NCI-H2107 (cell line): Measurements from ENCODE around the gene SPDYE6.
"Not testable (repeated sequence)": the region's sequence is repeated elsewhere in the genome, so short reads cannot be mapped to it uniquely, and the experiment has no call there.

ENCODE experiments used
- DNase-seq: peaks from one replicate; lab custom pipeline; 2025; lab: John Stamatoyannopoulos, UW

Gene SPDYE6, protein sequence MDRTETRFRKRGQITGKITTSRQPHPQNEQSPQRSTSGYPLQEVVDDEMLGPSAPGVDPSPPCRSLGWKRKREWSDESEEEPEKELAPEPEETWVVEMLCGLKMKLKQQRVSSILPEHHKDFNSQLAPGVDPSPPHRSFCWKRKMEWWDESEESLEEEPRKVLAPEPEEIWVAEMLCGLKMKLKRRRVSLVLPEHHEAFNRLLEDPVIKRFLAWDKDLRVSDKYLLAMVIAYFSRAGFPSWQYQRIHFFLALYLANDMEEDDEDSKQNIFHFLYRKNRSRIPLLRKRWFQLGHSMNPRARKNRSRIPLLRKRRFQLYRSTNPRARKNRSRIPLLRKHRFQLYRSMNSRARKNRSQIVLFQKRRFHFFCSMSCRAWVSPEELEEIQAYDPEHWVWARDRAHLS

DNA sequence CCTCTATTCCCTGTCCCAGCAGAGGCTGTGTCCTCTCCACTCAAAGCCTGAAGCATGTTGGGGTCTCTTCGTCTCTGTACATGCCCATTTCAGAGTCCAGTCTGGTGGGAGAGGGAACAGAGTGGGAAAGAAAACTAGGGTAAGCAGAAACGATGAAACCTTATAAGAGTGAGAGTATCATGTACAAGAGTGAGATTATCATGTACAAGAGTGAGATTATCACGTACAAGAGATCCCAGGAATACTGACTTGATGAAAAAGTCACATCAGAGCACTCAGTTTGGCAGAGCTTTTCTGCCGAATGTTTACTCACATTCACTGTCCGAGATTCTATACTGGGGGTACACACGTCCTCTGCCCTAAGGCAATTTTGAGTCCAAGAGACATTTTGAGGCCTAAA is at the start of gene SPDYE6:
Gene SPDYE6, minus strand, starts transcription at position 101 of the 400 bp plus-strand sequence. CDS start 421 bp downstream, outside the sequence.
- DNase-seq = not testable (repeated sequence)

DNA sequence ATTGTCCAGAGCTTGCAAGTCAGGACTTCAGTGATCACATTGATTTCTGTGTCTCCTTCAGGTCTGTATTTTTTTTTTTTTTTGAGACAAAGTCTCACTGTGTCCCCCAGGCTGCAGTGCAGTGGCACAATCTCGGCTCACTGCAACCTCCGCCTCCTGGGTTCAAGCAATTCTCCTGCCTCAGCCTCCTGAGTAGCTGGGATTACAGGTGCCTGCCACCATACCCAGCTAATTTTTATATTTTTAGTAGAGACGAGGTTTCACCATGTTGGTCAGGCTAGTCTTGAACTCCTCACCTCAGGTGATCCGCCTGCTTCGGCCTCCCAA is 48.6 kb upstream of the SPDYE6 start:
- not testable (repeated sequence) for DNase-seq

DNA sequence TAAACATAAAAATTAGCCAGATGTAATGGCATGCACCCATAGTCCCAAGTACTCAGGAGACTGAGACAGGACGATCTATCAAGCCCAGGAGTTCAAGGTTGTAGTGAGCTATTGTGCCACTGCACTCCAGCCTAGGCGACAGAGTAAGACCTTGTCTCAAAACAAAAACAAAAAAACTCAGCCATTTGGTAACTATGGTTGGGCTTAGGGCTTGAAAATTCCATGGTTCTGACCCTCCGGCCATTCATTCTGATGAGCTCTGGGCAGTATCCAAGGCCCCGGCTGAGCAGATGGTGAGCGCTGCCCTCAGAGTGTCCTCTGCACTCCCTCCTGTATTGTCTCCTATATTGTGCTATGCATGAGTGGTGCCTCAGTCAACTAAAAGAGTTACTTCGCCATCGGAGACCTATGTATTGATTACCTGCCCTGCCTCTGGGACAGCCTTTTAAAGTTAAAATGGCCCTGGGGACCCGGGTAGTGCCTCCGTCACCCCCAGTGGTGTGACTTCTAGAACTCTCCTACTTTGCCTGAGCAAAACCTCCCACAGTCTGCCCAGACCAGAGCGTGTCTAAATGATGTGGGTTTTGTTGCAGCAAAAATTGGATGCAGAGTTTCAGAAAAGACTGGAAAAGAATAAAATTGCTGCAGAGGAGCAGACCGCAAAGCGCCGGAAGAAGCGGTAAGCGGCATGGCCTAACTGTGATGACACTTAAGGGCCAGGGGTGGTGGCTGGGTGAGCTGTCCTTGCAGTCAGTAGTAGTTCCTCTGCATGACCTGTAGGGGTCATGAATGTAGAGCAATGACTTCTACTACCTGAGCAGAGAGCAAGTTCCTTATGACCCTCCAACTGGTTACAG is 48.0 kb upstream of the SPDYE6 start:
- DNase-seq = peak; percentile 49

DNA sequence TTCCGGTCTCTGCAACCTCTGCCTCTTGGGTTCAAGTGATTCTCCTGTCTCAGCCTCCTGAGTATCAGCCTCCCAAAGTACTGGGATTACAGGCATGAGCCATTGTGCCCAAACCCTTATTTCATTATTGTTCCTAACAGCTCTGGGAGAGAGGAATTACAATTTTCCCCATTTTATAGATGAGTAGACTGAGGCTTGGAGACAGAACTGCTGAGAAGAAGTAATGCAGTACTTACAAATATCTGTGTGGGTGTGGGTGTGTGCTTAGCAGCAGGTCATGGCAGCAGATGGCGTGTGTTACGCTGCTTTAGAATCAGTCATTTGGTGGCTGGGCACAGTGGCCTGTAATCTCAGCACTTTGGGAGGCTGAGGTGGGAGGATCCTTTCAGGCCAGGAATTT is 47.3 kb upstream of the SPDYE6 start:
- no peak for DNase-seq

DNA sequence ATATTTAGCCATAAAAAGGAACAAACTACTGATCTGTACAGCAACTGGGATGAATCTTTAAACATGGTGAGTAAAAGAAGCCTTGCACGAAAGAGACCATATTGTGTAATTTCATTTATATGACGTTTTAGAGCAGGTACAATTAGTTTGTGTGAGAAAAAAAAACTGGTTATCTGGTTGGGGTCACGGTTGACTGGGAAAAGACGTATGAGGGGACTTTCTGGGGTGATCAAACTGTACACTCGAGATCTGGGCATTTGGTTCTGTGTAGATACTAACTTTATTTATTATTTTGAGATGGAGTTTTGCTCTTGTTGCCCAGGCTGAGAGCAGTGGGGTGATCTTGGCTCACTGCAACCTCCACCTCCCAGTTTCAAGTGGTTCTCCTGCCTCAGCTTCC is 44.1 kb upstream of the SPDYE6 start:
- DNase-seq = no peak

GRCh38 chr7:102398543-102398942 is 42.3 kb upstream of the SPDYE6 start:
- no peak for DNase-seq

DNA sequence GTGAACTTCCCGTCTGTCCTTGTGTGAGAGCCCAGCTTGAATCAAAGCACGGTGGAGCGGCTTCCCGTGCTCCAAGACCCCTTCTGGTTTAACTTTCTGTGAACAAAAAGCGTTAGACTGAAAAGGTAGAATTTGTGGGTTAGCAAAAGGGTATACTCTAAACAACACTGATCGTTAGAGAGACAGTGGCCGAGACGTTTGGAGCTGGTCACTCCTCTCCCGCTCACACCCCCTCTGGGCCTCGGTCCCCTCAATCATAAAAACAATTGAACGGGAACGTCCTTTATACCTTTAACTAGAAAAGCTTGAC is 40.4 kb upstream of the SPDYE6 start:
- no peak for DNase-seq

DNA sequence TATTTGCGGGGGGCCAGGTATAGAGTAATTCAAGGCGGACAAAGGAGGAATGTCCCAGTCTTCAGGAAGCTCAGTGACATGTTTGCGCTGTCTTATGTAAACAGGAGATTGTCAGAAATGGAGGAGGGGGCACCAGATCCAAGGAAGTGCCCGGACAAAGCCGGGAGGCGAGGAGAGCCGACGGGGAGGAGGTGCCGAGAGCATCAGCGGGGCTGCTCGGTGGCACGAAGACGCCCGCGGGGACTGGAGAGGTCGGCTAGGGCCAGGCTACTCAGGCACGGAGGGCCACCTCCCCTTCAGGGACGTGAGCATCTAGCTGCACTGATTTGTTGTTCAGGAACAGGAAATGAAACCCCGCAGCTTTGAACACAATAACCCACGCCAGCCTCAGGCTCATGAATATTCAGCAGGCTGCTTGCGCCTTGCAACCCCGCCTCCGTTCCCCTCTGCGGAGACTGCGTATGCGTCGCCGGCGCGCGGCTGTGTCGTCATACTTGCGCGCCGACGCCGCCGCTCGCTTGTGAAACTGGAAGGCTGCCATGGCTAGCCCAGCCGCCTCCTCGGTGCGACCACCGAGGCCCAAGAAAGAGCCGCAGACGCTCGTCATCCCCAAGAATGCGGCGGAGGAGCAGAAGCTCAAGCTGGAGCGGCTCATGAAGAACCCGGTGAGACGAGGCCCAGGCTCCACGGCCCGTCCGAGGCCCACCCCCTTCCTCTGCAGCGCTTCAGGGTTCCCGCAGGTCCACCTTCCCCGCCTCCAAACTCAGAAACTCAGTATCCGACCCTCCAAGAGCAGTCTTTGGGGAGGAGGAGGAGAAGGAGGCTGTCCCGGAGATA is 39.8 kb upstream of the SPDYE6 start, which contains the start of gene PRKRIP1:
Gene PRKRIP1, plus strand, starts transcription at position 491 of the 837 bp plus-strand sequence. Its CDS starts 49 bp downstream, at position 540.
- DNase-seq = peak; percentile 82

- DNase-seq = no peak
Observed at GRCh38 chr7:102395592-102395872, 39.3 kb upstream of the SPDYE6 start.

- no peak for DNase-seq
Observed at GRCh38 chr7:102393467-102393866, 37.2 kb upstream of the SPDYE6 start.

DNA sequence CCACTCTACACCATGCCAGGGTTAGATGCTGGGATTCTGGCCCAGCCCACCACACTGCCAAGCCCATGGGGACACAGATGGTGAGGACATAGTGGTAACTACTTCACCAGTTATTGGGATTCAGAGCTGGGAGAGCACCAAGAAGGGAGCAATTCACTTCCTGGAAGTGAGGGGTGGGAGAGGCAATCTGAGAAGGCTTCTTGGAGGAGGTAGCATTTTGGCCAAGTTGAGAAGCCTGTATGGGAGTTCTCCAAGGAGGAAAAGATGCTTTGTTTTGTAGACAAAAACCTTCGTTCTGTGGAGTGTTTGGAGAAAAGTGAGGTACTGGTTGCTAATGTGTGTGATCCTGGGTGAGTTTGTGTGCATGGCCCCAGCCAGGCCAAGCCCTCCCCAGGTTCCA is 36.1 kb upstream of the SPDYE6 start:
- DNase-seq = no peak

DNA sequence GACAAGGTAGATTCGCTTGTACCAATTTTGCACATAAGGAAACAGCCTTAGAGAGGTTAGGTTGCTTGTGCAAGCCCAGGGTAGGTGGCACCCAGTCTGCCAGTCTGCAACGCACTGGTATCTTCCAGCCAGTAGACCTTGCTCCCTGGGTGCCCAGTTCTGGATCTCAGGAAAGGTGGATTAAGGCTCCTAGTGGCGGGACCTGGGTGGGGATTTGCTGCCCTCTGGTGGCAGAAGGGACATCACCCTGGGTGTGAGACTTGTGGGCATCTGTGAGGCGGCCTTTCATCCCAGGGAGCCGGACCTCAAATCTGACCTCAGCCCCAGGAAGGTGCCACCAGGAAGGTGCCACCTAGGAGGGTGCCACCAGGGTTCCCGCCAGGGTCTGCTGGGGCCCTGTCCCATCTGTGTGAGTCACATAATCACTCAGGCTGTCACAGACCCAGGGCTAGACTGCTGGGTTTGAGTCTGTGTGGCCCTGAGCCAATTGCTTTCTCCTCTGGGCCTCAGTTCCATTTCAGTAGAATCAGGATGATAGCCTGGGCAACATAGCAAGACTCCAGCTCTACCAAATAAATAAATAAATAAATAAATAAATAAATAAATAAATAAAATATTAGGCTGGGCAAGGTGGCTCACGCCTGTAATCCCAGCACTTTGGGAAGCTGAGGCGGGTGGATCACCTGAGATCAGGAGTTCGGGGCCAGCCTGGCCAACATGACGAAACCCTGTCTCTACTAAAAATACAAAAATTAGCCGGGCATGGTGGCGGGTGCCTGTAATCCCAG is 34.6 kb upstream of the SPDYE6 start:
- DNase-seq = peak; percentile 87

DNA sequence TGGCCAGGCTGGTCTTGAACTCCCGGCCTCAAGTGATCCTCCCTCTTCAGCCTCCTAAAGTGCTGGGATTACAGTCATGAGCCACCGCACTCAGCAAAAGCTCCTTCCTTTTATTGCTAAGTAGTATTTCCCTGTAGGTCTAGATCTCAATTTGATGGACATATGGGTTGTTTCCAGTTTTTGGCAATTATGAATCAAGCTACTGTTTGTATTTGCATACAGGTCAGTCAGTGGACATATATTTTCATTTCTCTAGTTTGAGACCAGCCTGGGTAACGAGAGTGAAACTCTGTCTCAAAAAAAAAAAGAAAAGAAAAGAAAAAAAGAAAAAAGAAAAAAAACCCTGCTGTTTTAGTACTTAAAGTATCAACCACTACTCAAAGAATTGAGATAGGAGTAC is 33.6 kb upstream of the SPDYE6 start:
- no peak for DNase-seq

DNA sequence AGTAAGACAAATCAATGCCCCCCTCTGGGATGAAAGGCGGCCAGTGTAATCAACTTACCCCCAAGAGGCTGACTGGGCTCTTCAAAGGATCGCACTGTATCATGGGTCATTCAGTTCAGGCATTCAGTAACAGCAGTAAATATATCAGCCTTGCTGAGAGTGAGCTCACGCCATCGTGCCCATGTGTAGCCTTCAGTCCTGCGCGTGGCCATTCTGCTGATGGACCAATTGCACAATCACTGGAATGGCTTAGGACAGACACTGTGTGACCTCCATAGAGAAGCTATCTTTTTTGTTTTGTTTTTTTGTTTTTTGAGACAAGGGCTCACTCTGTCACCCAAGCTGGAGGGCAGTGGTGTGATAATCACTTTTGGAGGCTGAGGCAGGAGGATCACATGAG is 30.8 kb upstream of the SPDYE6 start:
- no peak for DNase-seq

DNA sequence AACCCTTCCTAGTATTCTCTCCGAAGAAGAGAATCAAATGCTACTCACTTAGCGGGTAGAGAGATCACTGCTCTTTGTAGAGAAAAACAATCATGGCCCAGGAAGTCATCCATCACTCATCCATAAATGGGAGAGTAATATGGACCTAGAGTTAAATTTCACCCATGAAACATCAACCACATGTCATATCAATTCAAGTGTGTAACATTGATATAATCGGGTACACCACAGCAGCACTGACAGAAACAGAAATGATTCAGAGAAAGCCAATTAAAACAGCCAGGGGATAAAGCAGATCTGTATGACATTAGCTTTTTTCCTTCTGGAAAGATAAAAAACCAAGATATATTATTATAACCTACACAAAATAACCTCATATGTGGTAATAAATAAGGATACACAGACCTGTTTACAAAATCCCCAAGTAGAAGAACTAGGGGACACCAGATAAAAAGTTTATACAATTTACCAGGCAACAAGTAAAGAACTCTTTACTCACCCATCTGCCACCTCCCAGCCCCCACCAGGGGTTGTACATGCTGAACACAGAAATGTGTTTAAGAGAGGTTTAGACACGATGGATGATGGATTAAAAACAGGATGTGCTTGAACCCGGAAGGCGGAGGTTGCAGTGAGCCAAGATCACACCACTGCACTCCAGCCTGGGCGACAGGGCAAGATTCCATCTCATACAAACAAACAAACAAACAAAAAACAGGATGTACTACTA is 25.6 kb upstream of the SPDYE6 start:
- not testable (repeated sequence) for DNase-seq

DNA sequence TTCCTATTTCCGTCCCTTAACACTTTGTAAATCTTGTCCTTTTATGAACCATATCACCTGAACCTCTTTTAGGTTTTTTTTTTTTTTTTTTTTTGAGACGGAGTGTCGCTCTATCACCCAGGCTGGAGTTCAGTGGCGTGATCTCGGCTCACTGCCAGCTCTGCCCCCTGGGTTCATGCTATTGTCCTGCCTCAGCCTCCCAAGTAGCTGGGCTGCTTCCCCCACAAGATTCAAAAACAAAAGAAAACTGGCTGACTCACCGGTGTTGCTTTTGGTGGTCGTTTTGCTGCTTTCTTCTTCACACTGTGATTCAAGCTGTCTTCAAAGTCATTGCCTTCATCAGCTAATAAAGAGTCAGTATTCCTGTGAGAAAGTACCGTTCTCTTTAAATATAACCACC is 24.6 kb upstream of the SPDYE6 start:
- DNase-seq = not testable (repeated sequence)

GRCh38 chr7:102376964-102377466 is 20.8 kb upstream of the SPDYE6 start:
- no peak for DNase-seq

GRCh38 chr7:102372796-102373195 is 16.6 kb upstream of the SPDYE6 start:
- not testable (repeated sequence) for DNase-seq

GRCh38 chr7:102370038-102370437 is 13.8 kb upstream of the SPDYE6 start:
- DNase-seq = not testable (repeated sequence)

GRCh38 chr7:102365390-102365789 is 9.1 kb upstream of the SPDYE6 start:
- not testable (repeated sequence) for DNase-seq

DNA sequence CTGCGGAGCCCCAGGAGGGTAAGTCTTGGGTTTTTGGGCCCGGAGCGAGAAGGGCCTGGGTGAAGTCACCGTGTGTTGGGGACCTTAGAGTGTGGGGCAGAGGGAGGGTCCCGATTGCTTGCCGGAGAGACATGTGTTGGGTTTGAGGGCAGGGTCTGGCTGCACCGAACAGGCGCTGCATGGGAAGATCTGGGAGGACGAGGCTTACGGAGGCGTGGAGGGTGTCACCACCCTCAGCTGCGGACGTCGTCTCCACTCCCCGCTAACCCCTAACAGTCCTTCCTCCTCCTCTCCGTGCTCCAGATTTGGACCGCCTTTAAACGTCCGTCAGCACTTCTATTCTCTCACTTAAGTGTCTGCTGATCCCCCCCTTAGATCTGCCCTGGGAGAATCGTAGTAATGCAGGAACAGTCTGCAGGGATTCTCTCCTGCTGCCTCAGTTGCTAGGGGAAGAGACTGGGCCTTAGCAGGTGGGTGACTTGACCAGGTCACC is 8.2 kb upstream of the SPDYE6 start:
- not testable (repeated sequence) for DNase-seq
